H9 (cell line): ENCODE measurements around the gene PTPA. TPM values are rescaled to one million over a fixed set of nuclear protein-coding genes. Genes with fewer than 3 reads are reported as not detected.

ENCODE experiments used
- DNase-seq: peaks from one replicate; pipeline ENCODE4 v3.0.0-alpha.2; 2017
- H2AFZ ChIP-seq: one replicate; pipeline ENCODE4 v1.6.1; 2013; ENCODE audit warnings: mild to moderate bottlenecking, low read length, control low read depth, moderate library complexity
- H2AK5ac ChIP-seq: 2 replicates; pipeline ENCODE4 v1.6.1; 2013; ENCODE audit warnings: low read length, control low read depth, mixed read lengths; ENCODE audit not compliant: insufficient read length
- H2BK120ac ChIP-seq: one replicate; pipeline ENCODE4 v1.6.1; 2013; ENCODE audit warnings: low read depth, mild to moderate bottlenecking, low read length, control low read depth, inconsistent platforms; ENCODE audit not compliant: poor library complexity, severe bottlenecking
- H2BK12ac ChIP-seq: 2 replicates; pipeline ENCODE4 v1.6.1; 2013; ENCODE audit warnings: low read length, control low read depth, mixed read lengths, low read depth; ENCODE audit not compliant: insufficient read length
- H2BK15ac ChIP-seq: 2 replicates; pipeline ENCODE4 v1.6.1; 2013; ENCODE audit warnings: low read depth, low read length, control low read depth
- H2BK20ac ChIP-seq: one replicate; pipeline ENCODE4 v1.6.1; 2013; ENCODE audit warnings: low read depth, mild to moderate bottlenecking, low read length, control low read depth, inconsistent platforms; ENCODE audit not compliant: poor library complexity, severe bottlenecking
- H2BK5ac ChIP-seq: 2 replicates; pipeline ENCODE4 v1.6.1; 2013; ENCODE audit warnings: low read length, control low read depth, mixed read lengths; ENCODE audit not compliant: insufficient read length
- H3K14ac ChIP-seq: 2 replicates; pipeline ENCODE4 v1.6.1; 2013; ENCODE audit warnings: low read length, control low read depth; ENCODE audit not compliant: insufficient read depth
- H3K18ac ChIP-seq: 2 replicates; pipeline ENCODE4 v1.6.1; 2013; ENCODE audit warnings: low read depth, mild to moderate bottlenecking, mixed read lengths, low read length, control low read depth; ENCODE audit not compliant: insufficient read length
- H3K23ac ChIP-seq: 2 replicates; pipeline ENCODE4 v1.6.1; 2013; ENCODE audit warnings: low read length, control low read depth, mixed read lengths, low read depth; ENCODE audit not compliant: insufficient read length
- H3K23me2 ChIP-seq: 2 replicates; pipeline ENCODE4 v1.6.1; 2013; ENCODE audit warnings: low read depth, mild to moderate bottlenecking, mixed read lengths, low read length, control low read depth; ENCODE audit not compliant: insufficient read length, poor library complexity, severe bottlenecking
- H3K27ac ChIP-seq: 2 replicates; pipeline ENCODE4 v1.5.1; 2013; ENCODE audit warnings: low read length, control low read depth, mixed read lengths, low read depth; ENCODE audit not compliant: insufficient read length
- H3K27me3 ChIP-seq: 2 replicates; pipeline ENCODE4 v1.6.1; 2013; ENCODE audit warnings: low read length, control low read depth, inconsistent platforms; ENCODE audit not compliant: insufficient read depth
- H3K4ac ChIP-seq: 2 replicates; pipeline ENCODE4 v1.6.1; 2013; ENCODE audit warnings: low read depth, mild to moderate bottlenecking, control low read depth, inconsistent platforms, low read length, moderate library complexity
- H3K4me1 ChIP-seq: 2 replicates; pipeline ENCODE4 v1.6.1; 2013; ENCODE audit warnings: low read length, control low read depth, inconsistent platforms; ENCODE audit not compliant: insufficient read depth
- H3K4me2 ChIP-seq: 2 replicates; pipeline ENCODE4 v1.6.1; 2013; ENCODE audit warnings: low read length, control low read depth, mixed read lengths; ENCODE audit not compliant: insufficient read length, insufficient read depth
- H3K56ac ChIP-seq: 2 replicates; pipeline ENCODE4 v1.6.1; 2013; ENCODE audit warnings: low read depth, mild to moderate bottlenecking, mixed read lengths, low read length, control low read depth; ENCODE audit not compliant: insufficient read length
- H3K79me1 ChIP-seq: 2 replicates; pipeline ENCODE4 v1.6.1; 2013; ENCODE audit warnings: low read depth, mild to moderate bottlenecking, moderate library complexity, low read length, control low read depth, inconsistent platforms; ENCODE audit not compliant: insufficient read depth, poor library complexity, severe bottlenecking
- H3K79me2 ChIP-seq: 2 replicates; pipeline ENCODE4 v1.6.1; 2013; ENCODE audit warnings: low read length, control low read depth, inconsistent platforms; ENCODE audit not compliant: insufficient read depth
- H3K9ac ChIP-seq: 2 replicates; pipeline ENCODE4 v1.6.1; 2013; ENCODE audit warnings: low read length, control low read depth, mixed read lengths; ENCODE audit not compliant: insufficient read length; ENCODE audit errors: extremely low read depth
- H3K9me3 ChIP-seq: one replicate; pipeline ENCODE4 v1.6.1; 2013; ENCODE audit warnings: low read depth, low read length, inconsistent platforms; ENCODE audit not compliant: control insufficient read depth
- H3T11ph ChIP-seq: one replicate; pipeline ENCODE4 v1.6.1; 2013; ENCODE audit warnings: mild to moderate bottlenecking, low read length, control low read depth, inconsistent platforms
- H4K20me1 ChIP-seq: one replicate; pipeline ENCODE4 v1.6.1; 2013; ENCODE audit not compliant: control insufficient read depth, insufficient read length, insufficient read depth
- H4K5ac ChIP-seq: 2 replicates; pipeline ENCODE4 v1.6.1; 2013; ENCODE audit warnings: low read depth, mild to moderate bottlenecking, mixed read lengths, low read length, control low read depth; ENCODE audit not compliant: insufficient read length
- H4K8ac ChIP-seq: replicated peaks from 2 replicates; pipeline ENCODE4 v1.6.1; 2013; ENCODE audit warnings: low read length, control low read depth, mixed read lengths, low read depth; ENCODE audit not compliant: insufficient read length
- H4K91ac ChIP-seq: 2 replicates; pipeline ENCODE4 v1.6.1; 2013; ENCODE audit warnings: low read depth, mild to moderate bottlenecking, moderate library complexity, mixed read lengths, low read length, control low read depth; ENCODE audit not compliant: insufficient read length
- H3K27ac Mint-ChIP-seq, 3 experiments: 2 replicates in 2 of 3; 3 replicates in 1 of 3; pipeline ENCODE4 v1.8.0; 2020 to 2021; ENCODE audit warnings: mixed read lengths in 3 of 3, mild to moderate bottlenecking in 1 of 3, moderate library complexity in 1 of 3
- H3K27me3 Mint-ChIP-seq: 2 replicates; pipeline ENCODE4 v1.8.0; 2021; ENCODE audit warnings: low read depth, mild to moderate bottlenecking, moderate library complexity, mixed read lengths
- H3K36me3 Mint-ChIP-seq, 3 experiments: 2 replicates in 2 of 3; 3 replicates in 1 of 3; pipeline ENCODE4 v1.8.0; 2020 to 2021; ENCODE audit warnings: low read depth in 3 of 3, mixed read lengths in 3 of 3; ENCODE audit not compliant: insufficient read depth in 1 of 3
- H3K4me1 Mint-ChIP-seq, 2 experiments: 2 replicates each; pipeline ENCODE4 v1.8.0; 2020; ENCODE audit warnings: mixed read lengths in 2 of 2
- H3K4me3 Mint-ChIP-seq, 2 experiments: 2 replicates in 1 of 2; 3 replicates in 1 of 2; pipeline ENCODE4 v1.8.0; 2020 to 2021; ENCODE audit warnings: mild to moderate bottlenecking in 2 of 2, mixed read lengths in 2 of 2, moderate library complexity in 1 of 2
- H3K9me3 Mint-ChIP-seq, 2 experiments: 2 replicates in 1 of 2; 3 replicates in 1 of 2; pipeline ENCODE4 v1.8.0; 2020; ENCODE audit warnings: mild to moderate bottlenecking in 2 of 2, mixed read lengths in 2 of 2, moderate library complexity in 1 of 2
- whole genome bisulfite sequencing: extraction: QIAGEN DNeasy Blood & Tissue Kit; methylation state at CpG from one replicate; pipeline ENCODE4 v1.1.7; 2013; ENCODE audit warnings: missing lambda C conversion rate, low lambda C conversion rate, mixed read lengths; ENCODE audit not compliant: insufficient read length; ENCODE audit errors: extremely low coverage; 5-methylcytosine and 5-hydroxymethylcytosine counted together
- total RNA-seq: library from RNA; stranded (reverse); gene quantifications from 2 replicates; pipeline ENCODE4 v1.2.1, GENCODE V29; 2021
- TF ChIP-seq, protein P1 (sequence below): fragments of 200-600 bp; sonication (generic); conservative IDR thresholded peaks from 3 replicates; pipeline ENCODE4 v1.8.0; 2021; ENCODE audit warnings: antibody characterized with exemption, mild to moderate bottlenecking

PTPA gene
- total RNA-seq, 1 experiment from 2014 or later, result 145 TPM

DNA sequence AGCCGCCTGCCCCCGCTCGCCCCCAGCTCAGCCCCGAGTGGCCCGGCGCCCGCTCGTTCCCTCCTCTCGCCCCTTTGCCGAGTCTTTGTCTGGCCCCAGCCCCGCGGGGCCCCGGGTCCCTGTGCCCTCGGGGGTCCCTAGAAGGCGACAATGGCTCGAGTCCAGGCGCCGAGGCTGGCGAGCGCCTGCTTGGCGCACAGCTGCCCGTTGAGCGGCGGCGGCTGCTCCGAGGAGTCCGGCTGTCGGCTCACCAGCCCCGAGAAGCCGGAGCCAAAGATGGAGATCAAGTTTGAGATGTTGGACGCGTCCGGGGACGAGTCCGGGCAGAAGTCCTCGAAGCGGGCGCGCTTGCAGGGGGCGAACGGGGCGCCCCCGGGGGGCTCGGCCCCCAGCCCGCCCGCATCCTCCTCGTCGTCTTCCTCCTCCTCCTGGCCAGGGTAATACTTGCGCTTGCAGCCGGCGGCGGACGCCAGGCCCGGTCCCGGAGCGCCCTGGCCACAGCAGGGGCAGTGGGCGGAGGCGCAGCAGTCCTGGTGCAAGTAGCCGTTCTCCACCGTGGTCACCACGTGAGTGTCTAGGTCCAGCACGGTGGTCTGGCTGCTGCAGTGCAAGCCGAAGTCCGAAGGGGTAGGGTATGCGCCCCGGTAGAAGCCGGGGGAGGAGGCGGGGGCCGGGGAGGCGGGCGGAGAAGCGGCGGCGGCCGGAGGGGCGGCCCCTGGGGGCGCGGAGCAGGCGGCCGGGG lies 65.7 kb downstream of the PTPA start:
- no peak overlapping the region for H2BK120ac ChIP-seq
- no CpG with 5 or more reads among the region's 80 CpGs for WGBS
- peaks cover 16 to 26% of the 10 kb centered on the region in 2 experiments for H3K4me1 Mint-ChIP-seq
- TF ChIP-seq, protein P1, sequence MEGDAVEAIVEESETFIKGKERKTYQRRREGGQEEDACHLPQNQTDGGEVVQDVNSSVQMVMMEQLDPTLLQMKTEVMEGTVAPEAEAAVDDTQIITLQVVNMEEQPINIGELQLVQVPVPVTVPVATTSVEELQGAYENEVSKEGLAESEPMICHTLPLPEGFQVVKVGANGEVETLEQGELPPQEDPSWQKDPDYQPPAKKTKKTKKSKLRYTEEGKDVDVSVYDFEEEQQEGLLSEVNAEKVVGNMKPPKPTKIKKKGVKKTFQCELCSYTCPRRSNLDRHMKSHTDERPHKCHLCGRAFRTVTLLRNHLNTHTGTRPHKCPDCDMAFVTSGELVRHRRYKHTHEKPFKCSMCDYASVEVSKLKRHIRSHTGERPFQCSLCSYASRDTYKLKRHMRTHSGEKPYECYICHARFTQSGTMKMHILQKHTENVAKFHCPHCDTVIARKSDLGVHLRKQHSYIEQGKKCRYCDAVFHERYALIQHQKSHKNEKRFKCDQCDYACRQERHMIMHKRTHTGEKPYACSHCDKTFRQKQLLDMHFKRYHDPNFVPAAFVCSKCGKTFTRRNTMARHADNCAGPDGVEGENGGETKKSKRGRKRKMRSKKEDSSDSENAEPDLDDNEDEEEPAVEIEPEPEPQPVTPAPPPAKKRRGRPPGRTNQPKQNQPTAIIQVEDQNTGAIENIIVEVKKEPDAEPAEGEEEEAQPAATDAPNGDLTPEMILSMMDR, result no peak
- peak overlapping the region; percentile 93 for H3K4me2 ChIP-seq
- H3K56ac ChIP-seq, result no peak overlapping the region
- H3K79me1 ChIP-seq, result no peaks in the 10 kb centered on the region
- no peaks in the 10 kb centered on the region; a peak in 1 of 7 replicates for H3K36me3 Mint-ChIP-seq
- no peak overlapping the region for H4K8ac ChIP-seq
- H2BK20ac ChIP-seq, result no peak overlapping the region
- H4K91ac ChIP-seq, result no peak overlapping the region
- H2AFZ ChIP-seq, result no peak overlapping the region
- peaks cover 84% of the 10 kb centered on the region for H3K27me3 Mint-ChIP-seq
- H3K4me3 Mint-ChIP-seq, result peak overlapping the region; percentile 57 to 86
- DNase-seq, result peak; percentile 51
- H3K4me1 ChIP-seq, result no peaks in the 10 kb centered on the region; the same call in 1 of the 2 replicates
- H3T11ph ChIP-seq, result no peak overlapping the region
- H4K20me1 ChIP-seq, result no peaks in the 10 kb centered on the region
- H3K27ac Mint-ChIP-seq, result no peak overlapping the region
- H3K79me2 ChIP-seq, result no peaks in the 10 kb centered on the region
- peaks cover 50% of the 10 kb centered on the region for H3K27me3 ChIP-seq
- no peak overlapping the region for H3K18ac ChIP-seq
- no peak overlapping the region for H3K9ac ChIP-seq
- peaks cover 0 to 3% of the 10 kb centered on the region in 2 experiments; a peak in 1 of 5 replicates for H3K9me3 Mint-ChIP-seq
- no peak overlapping the region for H3K4ac ChIP-seq
- no peak overlapping the region for H3K27ac ChIP-seq
- no peak overlapping the region for H2BK15ac ChIP-seq
- no peaks in the 10 kb centered on the region for H3K9me3 ChIP-seq
- H2BK12ac ChIP-seq, result no peak overlapping the region
- peaks cover 29% of the 10 kb centered on the region for H3K23me2 ChIP-seq
- H3K14ac ChIP-seq, result no peak overlapping the region
- no peak overlapping the region for H4K5ac ChIP-seq
- no peak overlapping the region for H2AK5ac ChIP-seq
- H3K23ac ChIP-seq, result no peak overlapping the region
- no peak overlapping the region for H2BK5ac ChIP-seq
